Measurements from ENCODE around the gene KDM6B. TPM values are rescaled to one million over a fixed set of nuclear protein-coding genes. Genes with fewer than 3 reads are reported as not detected.
A peak's percentile ranks its signal among the peaks of the same experiment; 100 is the strongest.
"Not testable (repeated sequence)": the region's sequence is repeated elsewhere in the genome, so short reads cannot be mapped to it uniquely, and the experiment has no call there.

Gene KDM6B
- total and polyA plus RNA-seq, 5 experiments from 2014 or later, result 0.28 to 113 (median 1.2) TPM

- Mint-ChIP-seq H3K36me3 (peaks cover 0 to 14% (median 0%) of the 10 kb centered on the region in 3 donors), H3K27me3 (no peaks in the 10 kb centered on the region), H3K4me3 (no peak overlapping the region), H3K4me1 (peaks cover 9 to 21% (median 17%) of the 10 kb centered on the region in 4 donors), H3K9me3 (no peaks in the 10 kb centered on the region), H3K27ac (peak overlapping the region in 1 of 10 donors; percentile 60)
- POLR2A ChIA-PET, result interaction anchor here (0.6 to 3.6 kb wide), 27 partner anchors 8 to 372 kb away, joined by 3 to 103 read pairs (median 4); partner anchors contain the start of genes CHD3, CNTROB, HES7 and KDM6B
- DNase-seq, result peak in 2 of 10 donors; percentile 28 to 63
- ATAC-seq, result no peak
These were observed 22.2 kb downstream of the KDM6B start for GRCh38 chr17:7856011-7856810.

DNA sequence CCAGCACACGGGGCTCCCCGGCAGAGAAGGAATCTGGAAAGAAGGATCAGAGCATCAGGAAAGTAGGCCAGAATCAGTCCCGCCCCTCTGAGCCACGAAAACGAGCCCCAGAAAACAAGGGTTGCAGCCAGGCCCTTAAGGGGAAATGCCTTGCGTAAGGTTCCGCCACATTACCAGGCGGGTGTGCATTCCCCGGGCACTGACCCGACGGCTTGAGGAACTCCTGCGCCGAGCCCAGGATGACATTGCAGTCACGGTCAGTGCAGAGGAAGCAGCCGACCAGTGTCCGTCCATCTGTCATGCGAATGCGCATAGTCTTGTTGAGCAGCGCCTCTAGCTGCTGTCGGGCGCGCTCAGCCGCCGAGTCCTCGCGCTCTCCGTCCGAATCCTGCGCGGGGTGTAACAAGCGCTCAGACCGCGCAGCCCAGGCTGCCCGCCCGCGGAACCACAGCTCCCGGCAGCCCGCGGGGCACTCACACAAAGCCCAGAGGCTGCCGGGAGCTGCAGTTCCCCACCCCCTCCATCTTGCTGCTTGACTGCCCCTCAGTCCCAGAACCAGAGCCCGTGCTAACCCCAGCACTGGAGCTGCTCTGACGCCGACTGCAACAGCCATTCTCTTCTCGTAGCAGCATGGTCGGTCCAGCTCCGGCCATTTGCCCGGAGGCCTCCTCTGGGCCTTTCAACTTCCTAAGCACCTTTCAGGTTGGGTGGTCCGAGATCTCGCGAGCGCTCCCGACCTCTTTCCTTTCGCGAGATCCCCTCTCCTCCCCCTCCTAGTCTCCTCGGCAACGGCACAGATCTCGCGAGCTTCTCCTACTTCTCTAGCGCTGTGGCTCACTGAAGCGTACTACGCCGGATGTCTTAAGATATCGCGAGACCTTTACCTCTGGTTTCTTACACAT lies 23.0 kb downstream of the KDM6B start, which contains the start of gene NAA38:
Gene NAA38, minus strand, starts transcription at position 749 of the 902 bp plus-strand sequence. Its CDS starts 96 bp downstream, at position 653.
- Mint-ChIP-seq H3K4me3 (no peak within 1 kb of the TSS), H3K27ac (no peak within 1 kb of the TSS), H3K36me3 (peaks cover 0 to 19% (median 0%) of the 10 kb centered on the region in 3 donors), H3K4me1 (peaks cover under 1 to 18% (median 12%) of the 10 kb centered on the region in 4 donors), H3K27me3 (no peaks in the 10 kb centered on the region), H3K9me3 (no peaks in the 10 kb centered on the region)
- POLR2A ChIA-PET, result interaction anchor here (0.6 to 3.6 kb wide), 28 partner anchors 11 to 438 kb away, joined by 3 to 103 read pairs (median 4); partner anchors contain the start of genes CHD3, CNTROB, KDM6B and MPDU1
- ATAC-seq (peak; percentile 78 to 91), DNase-seq (peak; percentile 80 to 100 (median 96))

- no peaks in the 10 kb centered on the region for H3K9me3 Mint-ChIP-seq
- ATAC-seq, result peak; percentile 50 to 63
- peak within 1 kb of the TSS in 3 of 10 donors; percentile 71 to 88 (median 74) for H3K27ac Mint-ChIP-seq
- peaks cover 0 to 20% (median 0%) of the 10 kb centered on the region in 3 donors for H3K36me3 Mint-ChIP-seq
- peaks cover 5 to 20% (median 13%) of the 10 kb centered on the region in 4 donors for H3K4me1 Mint-ChIP-seq
- peak; percentile 68 to 97 (median 90) for DNase-seq
- POLR2A ChIA-PET, result interaction anchor here (0.8 to 3.6 kb wide), 26 partner anchors 11 to 437 kb away, joined by 3 to 103 read pairs (median 4); partner anchors contain the start of genes CHD3, CNTROB, KDM6B and MPDU1
- no peaks in the 10 kb centered on the region for H3K27me3 Mint-ChIP-seq
- H3K4me3 Mint-ChIP-seq, result no peak within 1 kb of the TSS
These were observed 23.9 kb downstream of the KDM6B start, which contains the start of gene CYB5D1 for GRCh38 chr17:7857713-7858521. Gene CYB5D1 (plus strand): TSS chr17:7858003. CDS start chr17:7858135, 132 bp downstream.

GRCh38 chr17:7858522-7858810 lies 24.4 kb downstream of the KDM6B start:
- no peaks in the 10 kb centered on the region for H3K9me3 Mint-ChIP-seq
- POLR2A ChIA-PET, result interaction anchor here (1.3 to 3.7 kb wide), 4 partner anchors 23 to 73 kb away, joined by 4 to 11 read pairs (median 8); partner anchors contain the start of genes CNTROB, KDM6B and TRAPPC1
- peak overlapping the region in 2 of 10 donors; percentile 71 to 74 for H3K27ac Mint-ChIP-seq
- H3K4me3 Mint-ChIP-seq, result no peak overlapping the region
- H3K36me3 Mint-ChIP-seq, result peaks cover 0 to 20% (median 0%) of the 10 kb centered on the region in 3 donors
- no peaks in the 10 kb centered on the region for H3K27me3 Mint-ChIP-seq
- peak in 3 of 10 donors; percentile 4 to 67 (median 21) for DNase-seq
- no peak for ATAC-seq
- H3K4me1 Mint-ChIP-seq, result peaks cover 8 to 21% (median 13%) of the 10 kb centered on the region in 4 donors

DNA sequence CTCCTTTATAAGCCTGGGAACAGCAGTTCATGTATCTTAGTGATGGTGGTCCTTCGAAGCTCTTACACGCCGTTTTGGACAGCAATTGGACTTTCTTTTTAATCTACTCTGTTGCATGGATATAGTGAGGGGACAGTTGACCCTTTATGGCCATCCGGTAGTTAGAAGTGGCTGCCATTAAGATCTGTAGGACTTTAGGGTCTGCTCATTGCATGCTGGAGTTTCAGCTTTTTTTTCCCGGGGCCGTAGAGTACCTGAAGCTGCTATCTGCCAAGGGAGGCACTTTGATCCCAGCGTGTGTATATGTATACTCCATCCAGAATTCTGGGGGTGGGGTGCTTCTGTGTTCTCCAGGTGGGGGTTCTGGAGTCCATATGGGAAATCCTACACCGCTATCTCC lies 25.0 kb downstream of the KDM6B start:
- Mint-ChIP-seq H3K9me3 (no peaks in the 10 kb centered on the region), H3K27me3 (no peaks in the 10 kb centered on the region), H3K27ac (peak overlapping the region in 3 of 10 donors; percentile 71 to 88 (median 74)), H3K36me3 (peaks cover 0 to 19% (median 0%) of the 10 kb centered on the region in 3 donors), H3K4me1 (peaks cover 6 to 21% (median 13%) of the 10 kb centered on the region in 4 donors), H3K4me3 (peak overlapping the region in 1 of 10 donors; percentile 38)
- DNase-seq (no peak), ATAC-seq (no peak)
- POLR2A ChIA-PET, result interaction anchor here (1.3 to 5.0 kb wide), 5 partner anchors 24 to 130 kb away, joined by 4 to 20 read pairs (median 8); partner anchors contain the start of genes CNTROB, KDM6B and TRAPPC1

- no peaks in the 10 kb centered on the region for H3K27me3 Mint-ChIP-seq
- H3K9me3 Mint-ChIP-seq, result no peaks in the 10 kb centered on the region
- H3K36me3 Mint-ChIP-seq, result peaks cover 0 to 19% (median 0%) of the 10 kb centered on the region in 3 donors
- peaks cover 23 to 39% (median 25%) of the 10 kb centered on the region in 4 donors for H3K4me1 Mint-ChIP-seq
- DNase-seq (peak in 9 of 10 donors; percentile 42 to 84 (median 64)), ATAC-seq (no peak)
- peak overlapping the region in 4 of 10 donors; percentile 2 to 65 (median 2) for H3K27ac Mint-ChIP-seq
- no peak overlapping the region for H3K4me3 Mint-ChIP-seq
- POLR2A ChIA-PET, result interaction anchor here (0.7 to 5.0 kb wide), 8 partner anchors 8 to 127 kb away, joined by 3 to 20 read pairs (median 5); partner anchors contain the start of gene RNF227
These were observed 28.8 kb downstream of the KDM6B start for GRCh38 chr17:7862692-7863437.

GRCh38 chr17:7864384-7864783 lies 30.4 kb downstream of the KDM6B start:
- not testable (repeated sequence) for DNase-seq, H3K9me3 Mint-ChIP-seq, H3K27me3 Mint-ChIP-seq, H3K4me3 Mint-ChIP-seq, ATAC-seq
- Mint-ChIP-seq H3K36me3 (peaks cover 0 to 19% (median 0%) of the 10 kb centered on the region in 3 donors), H3K27ac (peak overlapping the region in 1 of 10 donors; percentile 6), H3K4me1 (peaks cover 33 to 47% (median 38%) of the 10 kb centered on the region in 4 donors)
- POLR2A ChIA-PET, result interaction anchor here (0.6 to 2.0 kb wide), 5 partner anchors 9 to 51 kb away, joined by 3 to 7 read pairs (median 3); partner anchors contain the start of gene RNF227

DNA sequence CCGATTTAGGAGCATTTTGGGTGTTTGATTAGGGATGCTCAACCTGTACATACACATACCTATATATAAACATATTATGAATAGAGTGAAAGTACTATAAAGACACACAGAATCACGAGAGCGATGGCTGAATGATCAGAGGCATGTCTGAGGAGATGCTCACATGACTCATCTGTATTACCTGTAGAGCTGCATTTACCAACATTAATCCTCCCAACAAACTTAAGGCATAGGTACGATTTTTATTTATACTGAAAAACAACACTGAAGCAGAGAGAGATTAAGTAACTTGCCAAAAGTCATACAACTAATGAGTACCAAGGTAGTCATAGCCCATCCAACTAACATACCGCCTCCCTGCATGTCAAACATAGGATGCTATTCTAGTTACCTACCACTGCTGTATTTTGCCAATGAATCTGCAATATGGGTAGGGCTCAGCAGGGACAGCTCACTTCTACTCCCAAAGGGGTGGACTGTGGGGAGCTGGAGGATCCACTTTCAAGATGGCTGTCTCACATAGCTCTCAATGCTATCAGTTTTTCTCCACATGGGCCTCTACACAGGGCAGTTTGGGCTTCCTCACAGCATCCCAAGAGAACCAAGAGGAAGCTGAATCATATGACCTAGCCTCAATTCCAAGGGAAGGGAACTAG lies 31.1 kb downstream of the KDM6B start:
- Mint-ChIP-seq H3K9me3 (no peaks in the 10 kb centered on the region), H3K4me3 (no peak overlapping the region), H3K36me3 (peaks cover 0 to 14% (median 0%) of the 10 kb centered on the region in 3 donors), H3K27me3 (no peaks in the 10 kb centered on the region), H3K4me1 (peaks cover 28 to 47% (median 41%) of the 10 kb centered on the region in 4 donors), H3K27ac (peak overlapping the region in 5 of 10 donors; percentile 7 to 66 (median 43))
- ATAC-seq (no peak), DNase-seq (no peak)
- POLR2A ChIA-PET, result interaction anchor here (0.8 to 1.1 kb wide), 4 partner anchors 10 to 51 kb away, joined by 3 to 6 read pairs (median 3); partner anchors contain the start of gene RNF227

- no peaks in the 10 kb centered on the region for H3K27me3 Mint-ChIP-seq
- ATAC-seq, result peak; percentile 91 to 92
- peak overlapping the region; percentile 55 to 83 (median 72) for H3K4me3 Mint-ChIP-seq
- POLR2A ChIA-PET, result interaction anchor here (1.0 to 1.8 kb wide), 7 partner anchors 11 to 64 kb away, joined by 3 to 9 read pairs (median 4); partner anchors contain the start of genes NAA38, RNF227 and TRAPPC1
- H3K4me1 Mint-ChIP-seq, result peaks cover 18 to 48% (median 41%) of the 10 kb centered on the region in 4 donors
- H3K27ac Mint-ChIP-seq, result peak overlapping the region; percentile 79 to 95 (median 89)
- H3K36me3 Mint-ChIP-seq, result peaks cover 0 to 20% (median 0%) of the 10 kb centered on the region in 3 donors
- no peak for DNase-seq
- no peaks in the 10 kb centered on the region for H3K9me3 Mint-ChIP-seq
These were observed 33.9 kb downstream of the KDM6B start for GRCh38 chr17:7867881-7868329.

DNA sequence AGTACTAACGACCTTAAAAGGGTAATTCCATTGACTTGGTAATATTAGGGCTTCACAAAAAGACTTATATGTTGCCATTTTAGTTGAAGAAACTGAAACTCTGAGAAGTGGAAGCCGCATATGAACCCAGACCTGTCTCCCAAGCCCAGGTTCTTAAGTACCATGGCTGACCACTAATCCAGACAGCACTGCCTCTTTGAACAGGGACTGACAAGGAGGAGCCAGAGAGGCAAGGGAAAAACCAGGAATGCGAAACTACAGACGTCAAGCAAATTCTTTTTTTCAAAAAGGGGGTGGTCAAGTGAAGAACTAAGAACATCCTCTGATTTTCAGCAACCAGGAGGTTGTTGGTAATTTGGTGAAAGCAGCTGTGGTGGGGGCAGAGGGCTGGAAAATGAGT lies 39.0 kb downstream of the KDM6B start:
- Mint-ChIP-seq H3K9me3 (no peaks in the 10 kb centered on the region), H3K4me3 (no peak overlapping the region), H3K36me3 (peaks cover 7 to 40% (median 7%) of the 10 kb centered on the region in 3 donors), H3K4me1 (peaks cover 23 to 44% (median 42%) of the 10 kb centered on the region in 4 donors), H3K27ac (peak overlapping the region in 1 of 10 donors; percentile 13), H3K27me3 (no peaks in the 10 kb centered on the region)
- ATAC-seq, result no peak
- POLR2A ChIA-PET, result no interaction called here
- DNase-seq, result no peak
